Thyroid gland (tissue), 4 donors: ENCODE data around the gene EPHA8.

ENCODE experiments used
- POLR2A ChIP-seq, 2 donors: fragments of 450-650 bp; IDR thresholded peaks; one replicate each; pipeline ENCODE4 v1.6.1; 2017; ENCODE audit warnings: antibody characterized with exemption in 2 of 2, mild to moderate bottlenecking in 2 of 2, moderate library complexity in 1 of 2
- TF ChIP-seq, protein P1 (sequence below), 6 experiments: fragments of 200-600 bp in 3 of 6; fragments of 450-650 bp in 3 of 6; sonication (generic) in 3 of 6; IDR thresholded peaks; one replicate each; pipeline ENCODE4 v1.5.1; 2016 to 2019; ENCODE audit warnings: antibody characterized with exemption in 6 of 6, mild to moderate bottlenecking in 2 of 6, inconsistent platforms in 1 of 6, moderate library complexity in 1 of 6

DNA sequence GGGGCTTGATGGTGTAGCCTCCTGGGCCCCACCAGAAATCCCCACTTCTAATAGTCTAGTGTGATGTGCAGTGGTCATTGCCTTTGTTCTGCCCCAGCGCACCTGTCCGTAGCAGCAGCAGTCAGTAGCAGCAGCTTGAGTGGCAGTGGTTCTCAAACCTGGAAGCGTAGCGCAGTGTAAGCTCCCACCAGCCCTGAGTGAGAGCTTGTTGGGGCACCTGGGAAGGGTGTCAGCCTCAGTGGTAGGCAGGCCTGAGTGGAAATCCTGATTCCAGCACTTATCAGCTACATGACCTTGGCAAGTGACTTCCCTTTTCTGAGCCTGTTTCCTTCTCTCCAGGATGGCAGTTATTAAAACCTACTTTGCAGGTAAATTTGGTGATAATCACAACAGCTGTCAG, 41.6 kb upstream of the EPHA8 start:
- TF ChIP-seq, protein P1, sequence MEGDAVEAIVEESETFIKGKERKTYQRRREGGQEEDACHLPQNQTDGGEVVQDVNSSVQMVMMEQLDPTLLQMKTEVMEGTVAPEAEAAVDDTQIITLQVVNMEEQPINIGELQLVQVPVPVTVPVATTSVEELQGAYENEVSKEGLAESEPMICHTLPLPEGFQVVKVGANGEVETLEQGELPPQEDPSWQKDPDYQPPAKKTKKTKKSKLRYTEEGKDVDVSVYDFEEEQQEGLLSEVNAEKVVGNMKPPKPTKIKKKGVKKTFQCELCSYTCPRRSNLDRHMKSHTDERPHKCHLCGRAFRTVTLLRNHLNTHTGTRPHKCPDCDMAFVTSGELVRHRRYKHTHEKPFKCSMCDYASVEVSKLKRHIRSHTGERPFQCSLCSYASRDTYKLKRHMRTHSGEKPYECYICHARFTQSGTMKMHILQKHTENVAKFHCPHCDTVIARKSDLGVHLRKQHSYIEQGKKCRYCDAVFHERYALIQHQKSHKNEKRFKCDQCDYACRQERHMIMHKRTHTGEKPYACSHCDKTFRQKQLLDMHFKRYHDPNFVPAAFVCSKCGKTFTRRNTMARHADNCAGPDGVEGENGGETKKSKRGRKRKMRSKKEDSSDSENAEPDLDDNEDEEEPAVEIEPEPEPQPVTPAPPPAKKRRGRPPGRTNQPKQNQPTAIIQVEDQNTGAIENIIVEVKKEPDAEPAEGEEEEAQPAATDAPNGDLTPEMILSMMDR (IDR thresholded peaks at IDR 0.05): no peak
- TF ChIP-seq POLR2A (IDR thresholded peaks at IDR 0.05): no peak
